ENCODE data around the gene SYCP3.

SYCP3 gene

DNA sequence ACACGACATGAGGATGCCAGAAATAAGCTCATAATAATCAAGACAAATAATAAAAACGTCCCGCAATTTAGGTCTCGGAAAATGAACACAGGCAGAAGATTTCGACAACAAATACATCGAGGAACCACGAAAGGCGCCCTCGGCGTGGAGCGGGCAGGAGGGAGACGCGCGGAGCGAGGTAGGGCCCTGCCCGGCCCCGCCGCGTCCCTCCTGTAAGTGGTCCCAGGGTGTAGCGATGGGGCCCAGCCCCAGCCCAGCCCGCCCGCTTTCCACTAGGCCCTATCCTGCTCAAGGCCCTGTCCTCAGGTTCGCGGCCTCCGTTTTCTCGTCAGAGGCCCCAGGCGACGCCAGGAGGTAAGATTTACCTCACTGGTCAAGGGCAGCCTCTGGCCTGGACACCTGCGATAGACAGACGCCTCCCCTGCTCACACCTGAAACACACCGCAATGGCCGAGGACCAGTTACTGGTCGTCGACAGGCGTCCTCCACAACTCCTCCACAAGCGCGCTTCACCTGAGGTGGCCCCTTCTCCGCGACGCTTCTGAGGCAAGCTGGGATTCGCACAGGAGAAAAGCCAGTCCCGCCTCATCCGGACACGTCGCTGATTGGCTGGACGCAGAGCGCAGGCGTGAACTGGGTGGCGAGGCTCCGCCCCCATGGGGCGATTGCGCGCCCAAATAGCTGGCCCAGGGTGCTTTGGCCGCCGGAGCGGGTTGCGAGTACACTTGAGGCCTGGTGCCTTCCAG lies at the start of gene SYCP3:
Gene SYCP3, minus strand, starts transcription at position 543 of the 746 bp plus-strand sequence. CDS start 1,527 bp downstream, outside the sequence.
- Histone ChIP-seq H3K4me1 (ENCODE audit: control insufficient read depth, insufficient read depth, low read length) (no peaks in the 10 kb centered on the region), H3K9me3 (ENCODE audit: control insufficient read depth, low read length) (no peaks in the 10 kb centered on the region), H3K27me3 (ENCODE audit: control insufficient read depth, insufficient read depth, low read length) (no peaks in the 10 kb centered on the region), H3K36me3 (ENCODE audit: control insufficient read depth, insufficient read depth, low read length) (peaks cover 2% of the 10 kb centered on the region), H3K4me3 (ENCODE audit: low read length) (no peak within 1 kb of the TSS), H3K9ac (ENCODE audit: low read length) (no peak within 1 kb of the TSS)

DNA sequence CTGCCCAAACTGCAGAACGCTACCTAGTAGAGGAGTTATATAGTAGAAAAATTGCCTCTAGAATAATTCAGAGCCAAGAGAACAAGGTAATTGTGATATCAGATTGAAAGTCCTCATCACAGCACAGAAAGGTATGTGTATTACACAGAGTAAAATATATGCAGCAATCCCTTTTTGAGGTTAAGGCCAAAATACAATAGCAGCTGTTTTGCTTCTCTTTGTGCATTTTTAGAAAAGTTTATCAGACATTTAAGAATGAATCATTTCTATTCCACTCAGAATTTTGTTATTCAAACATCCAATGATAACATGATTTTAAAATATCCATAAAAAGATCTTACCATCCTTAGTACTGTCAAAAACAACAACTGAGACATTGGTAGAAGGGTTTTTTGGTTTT lies 46.4 kb upstream of the SYCP3 start:
- Histone ChIP-seq H3K4me1 (ENCODE audit: control insufficient read depth, insufficient read depth, low read length) (no peaks in the 10 kb centered on the region), H3K27me3 (ENCODE audit: control insufficient read depth, insufficient read depth, low read length) (no peaks in the 10 kb centered on the region), H3K4me3 (ENCODE audit: low read length) (no peak overlapping the region), H3K9me3 (ENCODE audit: control insufficient read depth, low read length) (no peaks in the 10 kb centered on the region), H3K36me3 (ENCODE audit: control insufficient read depth, insufficient read depth, low read length) (no peaks in the 10 kb centered on the region), H3K9ac (ENCODE audit: low read length) (no peak overlapping the region)

DNA sequence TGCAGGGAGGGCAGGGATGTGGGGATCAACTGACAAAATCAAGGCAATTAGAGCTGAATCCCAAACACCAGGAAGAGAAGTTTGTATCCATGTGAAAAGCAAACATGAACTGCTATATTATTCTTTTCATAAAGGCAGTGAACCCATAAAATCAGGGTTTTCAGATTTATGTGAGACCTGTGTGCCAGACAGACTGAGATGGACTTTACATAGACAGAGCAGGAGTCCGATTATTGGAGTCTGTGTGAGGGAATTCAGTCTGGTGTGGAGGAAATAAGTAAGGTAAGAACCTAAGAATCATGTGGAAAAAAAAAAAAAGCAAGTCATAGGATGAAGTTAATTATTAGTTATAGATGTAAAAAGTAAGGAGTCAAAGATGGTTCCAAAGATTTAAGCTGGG lies 45.1 kb upstream of the SYCP3 start:
- no peaks in the 10 kb centered on the region for H3K4me1 ChIP-seq (ENCODE audit: control insufficient read depth, insufficient read depth, low read length)
- H3K27me3 ChIP-seq (ENCODE audit: control insufficient read depth, insufficient read depth, low read length): no peaks in the 10 kb centered on the region
- no peak overlapping the region for H3K9ac ChIP-seq (ENCODE audit: low read length)
- no peaks in the 10 kb centered on the region for H3K36me3 ChIP-seq (ENCODE audit: control insufficient read depth, insufficient read depth, low read length)
- H3K9me3 ChIP-seq (ENCODE audit: control insufficient read depth, low read length): no peaks in the 10 kb centered on the region
- no peak overlapping the region for H3K4me3 ChIP-seq (ENCODE audit: low read length)

DNA sequence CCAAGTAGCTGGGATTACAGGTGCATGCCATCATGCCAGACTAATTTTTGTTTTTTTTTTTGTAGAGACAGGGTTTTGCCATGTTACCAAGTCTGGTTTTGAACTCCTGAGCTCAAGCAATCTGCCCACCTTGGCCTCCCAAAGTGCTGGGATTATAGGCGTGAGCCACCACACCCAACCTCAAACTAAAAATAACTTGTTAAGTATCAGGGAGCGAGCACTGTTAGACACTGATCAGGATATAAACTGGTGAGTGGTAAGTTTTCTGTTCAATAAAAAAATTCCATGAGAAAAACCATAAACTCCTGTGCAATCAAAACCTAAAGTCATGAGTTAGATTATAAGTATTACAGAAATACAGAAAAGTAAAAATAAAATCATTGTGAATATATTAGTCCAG lies 44.6 kb upstream of the SYCP3 start:
- Histone ChIP-seq H3K4me3 (ENCODE audit: low read length) (no peak overlapping the region), H3K4me1 (ENCODE audit: control insufficient read depth, insufficient read depth, low read length) (no peaks in the 10 kb centered on the region), H3K9me3 (ENCODE audit: control insufficient read depth, low read length) (no peaks in the 10 kb centered on the region), H3K36me3 (ENCODE audit: control insufficient read depth, insufficient read depth, low read length) (no peaks in the 10 kb centered on the region), H3K27me3 (ENCODE audit: control insufficient read depth, insufficient read depth, low read length) (no peaks in the 10 kb centered on the region), H3K9ac (ENCODE audit: low read length) (no peak overlapping the region)

DNA sequence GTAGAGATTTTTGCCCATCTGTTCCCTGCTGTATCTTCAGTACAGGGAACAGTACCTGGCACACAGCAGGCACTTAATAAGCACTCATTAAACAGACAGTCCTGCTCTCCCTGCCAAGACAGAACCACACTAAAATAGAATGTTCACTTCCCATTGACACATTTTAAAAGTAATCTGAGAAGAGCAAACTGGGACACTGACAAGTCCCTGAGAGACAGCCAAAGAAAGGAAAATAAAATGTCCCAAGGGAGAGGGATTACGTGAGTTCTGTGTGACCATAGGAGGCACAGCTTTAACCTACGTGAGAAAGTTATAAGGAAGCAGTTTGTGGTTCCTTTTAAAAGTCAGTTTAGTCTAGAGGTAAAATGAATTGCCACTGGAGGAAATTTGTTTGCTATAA lies 43.9 kb upstream of the SYCP3 start:
- Histone ChIP-seq H3K27me3 (ENCODE audit: control insufficient read depth, insufficient read depth, low read length) (no peaks in the 10 kb centered on the region), H3K4me3 (ENCODE audit: low read length) (no peak overlapping the region), H3K9me3 (ENCODE audit: control insufficient read depth, low read length) (no peaks in the 10 kb centered on the region), H3K9ac (ENCODE audit: low read length) (no peak overlapping the region), H3K36me3 (ENCODE audit: control insufficient read depth, insufficient read depth, low read length) (no peaks in the 10 kb centered on the region), H3K4me1 (ENCODE audit: control insufficient read depth, insufficient read depth, low read length) (no peaks in the 10 kb centered on the region)

DNA sequence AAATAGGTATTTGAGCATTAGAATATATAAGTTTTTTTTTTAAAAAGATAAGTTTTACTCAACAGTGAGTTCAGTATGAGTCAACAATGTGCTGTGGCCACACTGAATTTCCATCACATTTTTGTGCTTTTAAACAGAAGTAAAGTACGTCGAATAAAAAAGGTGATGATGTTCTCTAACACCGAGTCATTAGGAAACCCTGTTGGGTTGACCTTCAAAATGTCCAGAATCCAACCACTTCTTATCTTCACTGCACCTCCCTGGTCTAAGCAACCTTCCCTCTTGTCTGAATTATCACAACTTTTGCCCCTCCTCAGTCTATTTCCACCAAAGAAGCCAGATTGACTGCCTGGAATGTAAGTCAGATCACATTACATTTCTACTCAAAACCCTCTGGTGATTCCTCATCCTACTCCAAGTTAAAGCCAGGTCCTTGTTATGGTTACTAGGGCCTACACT lies 43.0 kb upstream of the SYCP3 start:
- H3K9ac ChIP-seq (ENCODE audit: low read length): no peak overlapping the region
- no peaks in the 10 kb centered on the region for H3K4me1 ChIP-seq (ENCODE audit: control insufficient read depth, insufficient read depth, low read length)
- H3K4me3 ChIP-seq (ENCODE audit: low read length): no peak overlapping the region
- no peaks in the 10 kb centered on the region for H3K27me3 ChIP-seq (ENCODE audit: control insufficient read depth, insufficient read depth, low read length)
- no peaks in the 10 kb centered on the region for H3K9me3 ChIP-seq (ENCODE audit: control insufficient read depth, low read length)
- H3K36me3 ChIP-seq (ENCODE audit: control insufficient read depth, insufficient read depth, low read length): no peaks in the 10 kb centered on the region

DNA sequence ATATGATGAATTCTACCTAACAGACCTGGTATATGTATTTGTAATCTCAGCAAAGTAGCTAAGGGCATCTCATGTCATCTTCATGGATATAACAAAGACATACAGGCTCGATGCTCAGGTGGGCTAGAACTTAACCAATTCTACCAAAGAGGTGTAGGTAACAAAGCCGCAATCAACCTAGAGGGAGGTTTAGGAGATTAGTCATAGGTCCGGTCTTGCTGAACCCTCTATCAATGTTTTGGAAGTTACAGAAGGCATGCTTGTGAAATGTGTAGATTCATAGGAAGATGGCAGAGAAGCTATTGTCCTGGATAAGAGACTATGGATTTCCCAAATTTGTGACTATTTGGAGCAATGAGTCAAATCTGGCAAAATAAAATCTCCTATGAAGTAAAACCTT lies 42.6 kb upstream of the SYCP3 start:
- H3K36me3 ChIP-seq (ENCODE audit: control insufficient read depth, insufficient read depth, low read length): no peaks in the 10 kb centered on the region
- H3K4me3 ChIP-seq (ENCODE audit: low read length): no peak overlapping the region
- no peaks in the 10 kb centered on the region for H3K27me3 ChIP-seq (ENCODE audit: control insufficient read depth, insufficient read depth, low read length)
- no peaks in the 10 kb centered on the region for H3K9me3 ChIP-seq (ENCODE audit: control insufficient read depth, low read length)
- no peak overlapping the region for H3K9ac ChIP-seq (ENCODE audit: low read length)
- no peaks in the 10 kb centered on the region for H3K4me1 ChIP-seq (ENCODE audit: control insufficient read depth, insufficient read depth, low read length)

DNA sequence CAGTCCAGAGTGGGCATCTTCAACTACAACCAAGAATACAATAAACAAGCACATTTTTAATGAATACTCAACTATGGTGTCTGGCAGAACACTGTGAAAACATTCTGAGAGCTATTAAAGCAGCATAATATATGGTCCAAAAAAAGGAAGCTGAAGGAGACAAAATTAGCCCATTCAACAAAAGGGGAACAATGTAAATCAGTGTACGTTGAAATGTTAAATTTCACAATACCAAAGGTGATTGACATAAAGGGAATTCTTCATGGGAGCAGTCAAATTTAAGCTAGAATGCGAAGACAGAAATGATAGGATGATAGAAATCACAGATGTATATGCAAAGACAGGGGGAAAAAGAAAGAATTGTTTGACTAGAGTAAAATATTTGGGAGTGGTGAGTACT lies 41.3 kb upstream of the SYCP3 start:
- Histone ChIP-seq H3K9me3 (ENCODE audit: control insufficient read depth, low read length) (no peaks in the 10 kb centered on the region), H3K36me3 (ENCODE audit: control insufficient read depth, insufficient read depth, low read length) (no peaks in the 10 kb centered on the region), H3K4me1 (ENCODE audit: control insufficient read depth, insufficient read depth, low read length) (no peaks in the 10 kb centered on the region), H3K9ac (ENCODE audit: low read length) (no peak overlapping the region), H3K4me3 (ENCODE audit: low read length) (no peak overlapping the region), H3K27me3 (ENCODE audit: control insufficient read depth, insufficient read depth, low read length) (no peaks in the 10 kb centered on the region)

DNA sequence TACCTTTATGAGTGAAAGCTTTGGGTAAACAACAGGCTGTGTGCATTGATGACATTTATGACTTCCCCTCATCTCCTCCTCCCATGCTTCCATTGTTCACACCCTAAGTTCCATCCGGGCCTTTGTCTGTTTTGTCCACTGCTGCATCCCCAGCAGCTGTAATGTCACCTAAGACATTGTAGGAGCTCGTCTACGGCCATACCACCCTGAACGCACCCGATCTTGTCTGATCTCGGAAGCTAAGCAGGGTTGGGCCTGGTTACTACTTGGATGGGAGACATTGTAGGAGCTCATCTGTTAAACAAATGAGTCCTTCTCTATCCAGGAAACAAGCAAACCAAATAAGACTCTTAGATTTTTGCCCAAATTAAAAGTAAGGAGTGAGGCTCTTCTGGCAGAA lies 40.4 kb upstream of the SYCP3 start:
- Histone ChIP-seq H3K9ac (ENCODE audit: low read length) (no peak overlapping the region), H3K27me3 (ENCODE audit: control insufficient read depth, insufficient read depth, low read length) (no peaks in the 10 kb centered on the region), H3K4me3 (ENCODE audit: low read length) (no peak overlapping the region), H3K36me3 (ENCODE audit: control insufficient read depth, insufficient read depth, low read length) (no peaks in the 10 kb centered on the region), H3K4me1 (ENCODE audit: control insufficient read depth, insufficient read depth, low read length) (no peaks in the 10 kb centered on the region), H3K9me3 (ENCODE audit: control insufficient read depth, low read length) (no peaks in the 10 kb centered on the region)

DNA sequence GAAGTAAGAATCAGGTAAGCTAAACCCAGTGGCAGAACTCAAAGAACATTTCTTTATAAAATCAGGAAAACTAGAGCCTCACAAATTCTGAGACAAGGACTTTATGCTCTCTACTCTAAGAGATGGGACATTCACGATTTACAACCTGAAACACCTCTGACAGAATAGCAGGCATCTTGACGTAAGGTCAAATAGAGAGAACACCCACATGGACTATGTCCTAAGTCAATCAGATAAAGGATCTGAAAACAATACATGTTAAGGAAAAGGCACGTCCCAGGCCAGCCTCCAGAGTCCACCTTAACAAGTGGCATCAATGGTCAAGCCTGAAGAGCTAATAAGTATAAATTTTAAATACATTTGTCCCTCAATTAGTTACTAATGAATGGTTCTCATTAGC lies 39.9 kb upstream of the SYCP3 start:
- Histone ChIP-seq H3K27me3 (ENCODE audit: control insufficient read depth, insufficient read depth, low read length) (no peaks in the 10 kb centered on the region), H3K36me3 (ENCODE audit: control insufficient read depth, insufficient read depth, low read length) (no peaks in the 10 kb centered on the region), H3K9ac (ENCODE audit: low read length) (no peak overlapping the region), H3K4me3 (ENCODE audit: low read length) (no peak overlapping the region), H3K9me3 (ENCODE audit: control insufficient read depth, low read length) (no peaks in the 10 kb centered on the region), H3K4me1 (ENCODE audit: control insufficient read depth, insufficient read depth, low read length) (no peaks in the 10 kb centered on the region)

DNA sequence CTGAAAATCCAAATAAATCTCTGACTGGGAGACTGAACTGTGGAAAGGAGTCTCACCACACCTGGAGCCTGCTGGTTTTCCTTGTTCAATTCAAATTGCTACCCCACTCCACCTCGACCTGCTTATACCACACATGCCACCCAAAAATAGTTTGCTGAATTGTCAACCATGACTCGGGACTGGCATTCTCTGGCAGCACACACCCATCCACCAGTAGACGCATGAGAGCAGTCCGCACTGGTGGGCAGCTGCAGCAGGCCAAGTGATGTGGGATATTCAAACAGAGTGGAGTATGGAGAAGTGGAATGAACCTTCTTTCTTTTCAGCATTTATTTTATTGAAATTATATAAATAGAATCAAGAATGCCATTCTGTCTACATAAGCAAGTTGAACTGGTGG lies 38.7 kb upstream of the SYCP3 start:
- Histone ChIP-seq H3K36me3 (ENCODE audit: control insufficient read depth, insufficient read depth, low read length) (no peaks in the 10 kb centered on the region), H3K4me3 (ENCODE audit: low read length) (no peak overlapping the region), H3K9ac (ENCODE audit: low read length) (no peak overlapping the region), H3K9me3 (ENCODE audit: control insufficient read depth, low read length) (no peaks in the 10 kb centered on the region), H3K4me1 (ENCODE audit: control insufficient read depth, insufficient read depth, low read length) (no peaks in the 10 kb centered on the region), H3K27me3 (ENCODE audit: control insufficient read depth, insufficient read depth, low read length) (no peaks in the 10 kb centered on the region)

DNA sequence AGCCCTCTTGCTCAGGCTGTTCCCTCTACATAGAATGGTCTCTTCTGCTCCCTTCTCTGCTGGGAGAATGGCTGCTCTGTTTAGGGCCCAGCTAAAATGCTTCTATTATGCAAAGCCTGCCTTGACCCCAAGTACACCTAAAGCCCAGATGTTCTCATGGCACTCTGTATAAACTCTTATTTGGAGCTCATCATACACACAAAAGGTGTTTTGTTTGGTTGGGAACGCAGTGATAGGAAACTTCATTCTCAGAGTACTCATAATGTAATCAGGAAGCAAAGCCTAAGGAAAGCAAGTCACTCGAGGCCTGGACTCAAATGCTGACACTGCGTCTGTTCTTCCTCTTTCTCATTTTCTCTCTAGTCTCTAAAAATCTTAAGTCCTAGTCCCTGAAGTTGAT lies 38.2 kb upstream of the SYCP3 start:
- H3K4me1 ChIP-seq (ENCODE audit: control insufficient read depth, insufficient read depth, low read length): no peaks in the 10 kb centered on the region
- H3K4me3 ChIP-seq (ENCODE audit: low read length): no peak overlapping the region
- no peaks in the 10 kb centered on the region for H3K36me3 ChIP-seq (ENCODE audit: control insufficient read depth, insufficient read depth, low read length)
- no peaks in the 10 kb centered on the region for H3K27me3 ChIP-seq (ENCODE audit: control insufficient read depth, insufficient read depth, low read length)
- no peaks in the 10 kb centered on the region for H3K9me3 ChIP-seq (ENCODE audit: control insufficient read depth, low read length)
- H3K9ac ChIP-seq (ENCODE audit: low read length): no peak overlapping the region

DNA sequence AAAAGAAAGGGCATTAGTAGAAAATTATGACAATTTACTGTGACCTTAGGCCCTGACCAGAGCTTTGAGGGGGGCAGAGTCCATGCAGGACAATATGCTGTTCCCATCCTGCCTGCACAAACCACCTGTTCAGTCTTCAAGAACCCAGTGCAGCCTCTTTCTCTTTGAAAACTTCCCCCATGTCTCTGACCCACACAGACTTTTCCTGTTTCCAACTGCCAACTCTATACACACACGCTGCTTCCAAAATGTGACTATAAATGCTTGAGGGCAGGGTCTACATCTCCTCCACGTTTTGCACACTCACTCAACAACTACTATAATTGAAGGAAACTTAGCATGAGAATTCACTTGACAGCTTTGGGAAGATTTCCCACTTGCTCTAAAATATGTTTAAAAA lies 36.6 kb upstream of the SYCP3 start:
- H3K36me3 ChIP-seq (ENCODE audit: control insufficient read depth, insufficient read depth, low read length): no peaks in the 10 kb centered on the region
- H3K4me1 ChIP-seq (ENCODE audit: control insufficient read depth, insufficient read depth, low read length): no peaks in the 10 kb centered on the region
- H3K27me3 ChIP-seq (ENCODE audit: control insufficient read depth, insufficient read depth, low read length): no peaks in the 10 kb centered on the region
- no peak overlapping the region for H3K4me3 ChIP-seq (ENCODE audit: low read length)
- no peak overlapping the region for H3K9ac ChIP-seq (ENCODE audit: low read length)
- no peaks in the 10 kb centered on the region for H3K9me3 ChIP-seq (ENCODE audit: control insufficient read depth, low read length)

Measured in mucosa of stomach (tissue), 1 donor.